ENCODE data around the gene PARD3B.

Gene PARD3B

GRCh38 chr2:204590063-204590462 lies 44.8 kb downstream of the PARD3B start:
- no peak for DNase-seq

GRCh38 chr2:204591225-204591624 lies 46.0 kb downstream of the PARD3B start:
- no peak for DNase-seq

GRCh38 chr2:204604061-204604460 lies 58.8 kb downstream of the PARD3B start:
- no peak for DNase-seq

GRCh38 chr2:204608237-204608939 lies 63.1 kb downstream of the PARD3B start:
- DNase-seq: no peak

- DNase-seq: no peak
These were observed 65.8 kb downstream of the PARD3B start for GRCh38 chr2:204611017-204611631.

GRCh38 chr2:204611764-204612163 lies 66.5 kb downstream of the PARD3B start:
- DNase-seq: no peak

- DNase-seq: no peak
These were observed 68.4 kb downstream of the PARD3B start for GRCh38 chr2:204613635-204614034.

- no peak for DNase-seq
These were observed 70.2 kb downstream of the PARD3B start for GRCh38 chr2:204615456-204615855.

- DNase-seq: peak; percentile 13
These were observed 79.9 kb downstream of the PARD3B start for GRCh38 chr2:204625135-204625534.

- DNase-seq: no peak
These were observed 83.8 kb downstream of the PARD3B start for GRCh38 chr2:204628926-204629712.

GRCh38 chr2:204632410-204632809 lies 87.1 kb downstream of the PARD3B start:
- DNase-seq: no peak

GRCh38 chr2:204634564-204634963 lies 89.3 kb downstream of the PARD3B start:
- no peak for DNase-seq

- no peak for DNase-seq
These were observed 90.2 kb downstream of the PARD3B start for GRCh38 chr2:204635478-204635877.

GRCh38 chr2:204638471-204639194 lies 93.4 kb downstream of the PARD3B start:
- DNase-seq: no peak

- DNase-seq: no peak
These were observed 98.1 kb downstream of the PARD3B start for GRCh38 chr2:204643326-204643725.

- DNase-seq: no peak
These were observed 99.9 kb downstream of the PARD3B start for GRCh38 chr2:204645018-204645773.

- no peak for DNase-seq
These were observed 102.4 kb downstream of the PARD3B start for GRCh38 chr2:204647626-204648025.

- no peak for DNase-seq
These were observed 105.3 kb downstream of the PARD3B start for GRCh38 chr2:204650611-204651010.

- DNase-seq: no peak
These were observed 106.8 kb downstream of the PARD3B start for GRCh38 chr2:204652063-204652462.

- no peak for DNase-seq
These were observed 109.4 kb downstream of the PARD3B start for GRCh38 chr2:204654669-204655068.

- DNase-seq: no peak
These were observed 109.8 kb downstream of the PARD3B start for GRCh38 chr2:204655101-204655500.

GRCh38 chr2:204655626-204656025 lies 110.4 kb downstream of the PARD3B start:
- DNase-seq: no peak

- no peak for DNase-seq
These were observed 111.7 kb downstream of the PARD3B start for GRCh38 chr2:204657024-204657423.
